ENCODE data around the gene PPIL3.
A peak's percentile ranks its signal among the peaks of the same experiment; 100 is the strongest.
"Not testable (repeated sequence)": the region's sequence is repeated elsewhere in the genome, so short reads cannot be mapped to it uniquely, and the experiment has no call there.

Gene PPIL3

GRCh38 chr2:200888704-200889625, at the start of gene PPIL3, which contains the start of gene NIF3L1:
PPIL3 (minus strand) TSS chr2:200889077; CDS start chr2:200887615, 1,462 bp downstream.
NIF3L1 (plus strand) TSS chr2:200889371; CDS start chr2:200891944, 2,573 bp downstream.
- peak; percentile 94 for DNase-seq

GRCh38 chr2:200930947-200931626, 42.2 kb upstream of the PPIL3 start:
- peak; percentile 52 for DNase-seq

- DNase-seq = no peak
Measured at GRCh38 chr2:200929334-200930249, 40.7 kb upstream of the PPIL3 start.

- DNase-seq = no peak
Measured at GRCh38 chr2:200922439-200922838, 33.6 kb upstream of the PPIL3 start.

- no peak for DNase-seq
Measured at GRCh38 chr2:200913654-200914053, 24.8 kb upstream of the PPIL3 start.

- DNase-seq = no peak
Measured at GRCh38 chr2:200909958-200910357, 21.1 kb upstream of the PPIL3 start.

- DNase-seq = peak; percentile 8
Measured at GRCh38 chr2:200905618-200906296, 16.9 kb upstream of the PPIL3 start.

- DNase-seq = peak; percentile 75
Measured at GRCh38 chr2:200901459-200902072, 12.7 kb upstream of the PPIL3 start.

- DNase-seq = no peak
Measured at GRCh38 chr2:200899482-200899881, 10.6 kb upstream of the PPIL3 start.

- not testable (repeated sequence) for DNase-seq
Measured at GRCh38 chr2:200881715-200882249, 7.1 kb downstream of the PPIL3 start.

- DNase-seq = no peak
Measured at GRCh38 chr2:200878289-200878880, 10.5 kb downstream of the PPIL3 start.

GRCh38 chr2:200877443-200877842, 11.4 kb downstream of the PPIL3 start:
- no peak for DNase-seq

GRCh38 chr2:200873560-200873959, 15.3 kb downstream of the PPIL3 start:
- no peak for DNase-seq

GRCh38 chr2:200871151-200871550, 17.7 kb downstream of the PPIL3 start:
- DNase-seq = no peak

GRCh38 chr2:200869014-200869413, 19.9 kb downstream of the PPIL3 start:
- DNase-seq = no peak

- peak; percentile 80 for DNase-seq
Measured at GRCh38 chr2:200864176-200865034, 24.5 kb downstream of the PPIL3 start, which contains the start of gene CLK1. CLK1 (minus strand) TSS chr2:200864658; CDS start chr2:200861862, 2,796 bp downstream.

GRCh38 chr2:200863782-200864175, 25.1 kb downstream of the PPIL3 start:
- DNase-seq = no peak

- DNase-seq = no peak
Measured at GRCh38 chr2:200862532-200863000, 26.3 kb downstream of the PPIL3 start.

- no peak for DNase-seq
Measured at GRCh38 chr2:200861617-200862155, 27.2 kb downstream of the PPIL3 start.

All from GF-D8 (cell line).